Neural cell (in vitro differentiated cells): Measurements from ENCODE around the gene ABHD17A. TPM values are rescaled to one million over a fixed set of nuclear protein-coding genes. Genes with fewer than 3 reads are reported as not detected.

ENCODE experiments used
- H2AFZ ChIP-seq: fragments of 200-600, 300-800 bp; sonication (generic), shearing (Covaris generic); 2 replicates; pipeline ENCODE4 v1.6.0; 2014; ENCODE audit warnings: low read depth, mild to moderate bottlenecking, antibody characterized with exemption, low read length, moderate library complexity
- H3F3A ChIP-seq: fragments of 200-600 bp; shearing (Covaris generic); 2 replicates; pipeline ENCODE4 v1.6.1; 2016; ENCODE audit warnings: mild to moderate bottlenecking, moderate library complexity, mixed read lengths, antibody characterized with exemption, low read length; ENCODE audit not compliant: insufficient read depth, poor library complexity, severe bottlenecking
- H3K27ac ChIP-seq: fragments of 200-600, 300-800 bp; sonication (generic), shearing (Covaris generic); 2 replicates; pipeline ENCODE4 v1.5.1; 2014; ENCODE audit warnings: mild to moderate bottlenecking, low read length, moderate library complexity
- H3K27me3 ChIP-seq: fragments of 300-800, 200-600 bp; sonication (generic), shearing (Covaris generic); 2 replicates; pipeline ENCODE4 v1.6.0; 2014; ENCODE audit warnings: mild to moderate bottlenecking, low read depth, low read length, moderate library complexity; ENCODE audit not compliant: insufficient read depth
- H3K36me3 ChIP-seq: fragments of 300-800, 200-600 bp; sonication (generic), shearing (Covaris generic); 2 replicates; pipeline ENCODE4 v1.5.1; 2014; ENCODE audit warnings: mild to moderate bottlenecking, antibody characterized with exemption, low read length, moderate library complexity; ENCODE audit not compliant: insufficient read depth
- H3K4me2 ChIP-seq: fragments of 300-800, 200-600 bp; sonication (generic), shearing (Covaris generic); 2 replicates; pipeline ENCODE4 v1.6.0; 2014; ENCODE audit warnings: mild to moderate bottlenecking, low read length
- H3K4me3 ChIP-seq: fragments of 300-800, 200-600 bp; sonication (generic), shearing (Covaris generic); 2 replicates; pipeline ENCODE4 v1.5.1; 2014; ENCODE audit warnings: mild to moderate bottlenecking, low read length, moderate library complexity
- H3K79me2 ChIP-seq: fragments of 200-600 bp; shearing (Covaris generic); replicated peaks from 2 replicates; pipeline ENCODE4 v1.6.0; 2014; ENCODE audit warnings: mild to moderate bottlenecking, low read length, moderate library complexity; ENCODE audit not compliant: insufficient read depth
- H3K9ac ChIP-seq: fragments of 300-800, 200-600 bp; sonication (generic), shearing (Covaris generic); 2 replicates; pipeline ENCODE4 v1.6.1; 2016; ENCODE audit warnings: mild to moderate bottlenecking, low read length, mixed read lengths
- H3K9me2 ChIP-seq: fragments of 200-600 bp; shearing (Covaris generic); 2 replicates; pipeline ENCODE4 v1.6.1; 2016; ENCODE audit warnings: mild to moderate bottlenecking, low read length, mixed read lengths; ENCODE audit not compliant: insufficient read depth
- H3K9me3 ChIP-seq: fragments of 200-600, 300-800 bp; sonication (generic), shearing (Covaris generic); 2 replicates; pipeline ENCODE4 v1.6.1; 2016; ENCODE audit warnings: mild to moderate bottlenecking, mixed run types, low read length, moderate library complexity, mixed read lengths
- H4K20me1 ChIP-seq: fragments of 200-600 bp; shearing (Covaris generic); 2 replicates; pipeline ENCODE4 v1.6.1; 2016; ENCODE audit warnings: mild to moderate bottlenecking, mixed run types; ENCODE audit not compliant: insufficient read depth
- CTCF ChIP-seq: fragments of 450-650 bp; IDR thresholded peaks from 2 replicates; pipeline ENCODE4 v1.5.1; 2014; ENCODE audit warnings: antibody characterized with exemption, mild to moderate bottlenecking, moderate library complexity; ENCODE audit not compliant: poor library complexity, severe bottlenecking
- EP300 ChIP-seq: fragments of 450-650 bp; conservative IDR thresholded peaks from 2 replicates; pipeline ENCODE4 v1.6.1; 2014; ENCODE audit warnings: antibody characterized with exemption, mild to moderate bottlenecking, moderate library complexity; ENCODE audit not compliant: poor library complexity, severe bottlenecking
- EZH2 ChIP-seq: fragments of 200-600, 300-800 bp; shearing (Covaris generic), sonication (generic); IDR thresholded peaks from 2 replicates; pipeline ENCODE4 v1.6.1; 2014; ENCODE audit warnings: antibody characterized with exemption, low read length, borderline replicate concordance, mild to moderate bottlenecking; ENCODE audit not compliant: insufficient read depth, poor library complexity, severe bottlenecking
- MXI1 ChIP-seq: fragments of 450-650 bp; conservative IDR thresholded peaks from 2 replicates; pipeline ENCODE4 v1.6.1; 2014; ENCODE audit warnings: antibody characterized with exemption, mild to moderate bottlenecking; ENCODE audit not compliant: poor library complexity, severe bottlenecking
- POLR2AphosphoS5 ChIP-seq: IDR thresholded peaks from 2 replicates; pipeline ENCODE4 v1.6.1; 2012
- RAD21 ChIP-seq: fragments of 450-650 bp; conservative IDR thresholded peaks from 2 replicates; pipeline ENCODE4 v1.6.1; 2014; ENCODE audit warnings: antibody characterized with exemption, mild to moderate bottlenecking, moderate library complexity
- REST ChIP-seq: IDR thresholded peaks from 2 replicates; pipeline ENCODE4 v1.6.1; 2012; ENCODE audit warnings: borderline replicate concordance
- SMC3 ChIP-seq: fragments of 450-650 bp; conservative IDR thresholded peaks from 2 replicates; pipeline ENCODE4 v1.6.1; 2014; ENCODE audit warnings: antibody characterized with exemption, mild to moderate bottlenecking, moderate library complexity; ENCODE audit not compliant: poor library complexity
- TAF1 ChIP-seq: IDR thresholded peaks from 2 replicates; pipeline ENCODE4 v1.6.1; 2012; ENCODE audit warnings: low read depth
- polyA plus RNA-seq: library from polyadenylated mRNA; depleted of rRNA; stranded (reverse); fragments of >200 nt; gene quantifications from 2 replicates; pipeline ENCODE4 v1.2.3, GENCODE V29; 2014

Gene ABHD17A
- polyA plus RNA-seq, 1 donor from 2014 or later = 116 TPM

- Histone ChIP-seq H4K20me1 (no peaks in the 10 kb centered on the region), H3K4me2 (no peak overlapping the region), H3K9me2 (no peaks in the 10 kb centered on the region), H2AFZ (no peak overlapping the region), H3K27ac (no peak overlapping the region), H3K9ac (no peak overlapping the region), H3K27me3 (no peaks in the 10 kb centered on the region), H3K9me3 (no peaks in the 10 kb centered on the region), H3K4me3 (no peak overlapping the region), H3K36me3 (no peaks in the 10 kb centered on the region), H3F3A (no peaks in the 10 kb centered on the region), H3K79me2 (peaks cover 14% of the 10 kb centered on the region)
- TF ChIP-seq MXI1 (no peak), REST (no peak), TAF1 (no peak), EP300 (no peak)
Measured at GRCh38 chr19:1841209-1841924, 43.9 kb downstream of the ABHD17A start.

- Histone ChIP-seq H2AFZ (no peak overlapping the region), H3K36me3 (no peaks in the 10 kb centered on the region), H3K9me2 (no peaks in the 10 kb centered on the region), H3K4me3 (no peak overlapping the region), H3K79me2 (peaks cover 6% of the 10 kb centered on the region), H3K27me3 (no peaks in the 10 kb centered on the region), H3K4me2 (no peak overlapping the region), H3K9ac (no peak overlapping the region), H3K9me3 (no peaks in the 10 kb centered on the region), H4K20me1 (no peaks in the 10 kb centered on the region), H3K27ac (no peak overlapping the region), H3F3A (no peaks in the 10 kb centered on the region)
- no peak for TF ChIP-seq REST
- no peak for TF ChIP-seq EZH2
- TF ChIP-seq POLR2AphosphoS5 = no peak
- no peak for TF ChIP-seq SMC3
- TF ChIP-seq CTCF = no peak
- TF ChIP-seq TAF1 = no peak
- TF ChIP-seq EP300 = no peak
- no peak for TF ChIP-seq RAD21
- no peak for TF ChIP-seq MXI1
Measured at GRCh38 chr19:1840541-1841115, 44.7 kb downstream of the ABHD17A start.
